ENCODE data around the gene PRDM12.

GRCh38 chr9:130732136-130732535, 67.7 kb downstream of the PRDM12 start:
- TF ChIP-seq CTCF (IDR thresholded peaks at IDR 0.05) (peak in 2 of 12 donors; percentile 8 to 19), POLR2A (IDR thresholded peaks at IDR 0.05) (no peak)

Measured in heart left ventricle (tissue), 13 donors.